TTC549 (cell line): ENCODE results near the gene VEPH1.

Source experiments
- FAIRE-seq: peaks from 2 replicates; lab custom pipeline; 2012; peaks lifted over from hg19 to GRCh38; lab: Jason Lieb, UNC

The VEPH1 gene

DNA sequence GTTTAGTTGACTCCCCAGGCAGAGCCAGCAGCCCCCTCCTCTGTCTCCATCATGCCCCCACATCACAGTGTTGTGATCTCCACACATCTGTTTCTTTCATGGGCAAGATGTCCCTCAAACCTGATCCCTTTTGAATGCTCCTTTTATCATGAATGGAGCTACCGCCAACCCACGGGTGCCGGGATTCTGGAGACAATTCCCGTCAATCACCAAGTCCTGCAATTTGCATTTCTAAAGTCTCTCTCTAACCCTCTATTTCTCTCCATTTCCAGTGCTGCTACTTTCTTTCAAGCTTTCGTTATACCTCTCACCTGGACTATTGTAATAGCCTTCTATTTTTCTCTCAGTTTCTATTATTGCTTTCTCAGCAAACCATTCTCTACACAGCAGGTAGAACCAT is 253.6 kb downstream of the VEPH1 start:
- no peak for FAIRE-seq

- no peak for FAIRE-seq
Observed at GRCh38 chr3:157248590-157249422, 254.4 kb downstream of the VEPH1 start.

DNA sequence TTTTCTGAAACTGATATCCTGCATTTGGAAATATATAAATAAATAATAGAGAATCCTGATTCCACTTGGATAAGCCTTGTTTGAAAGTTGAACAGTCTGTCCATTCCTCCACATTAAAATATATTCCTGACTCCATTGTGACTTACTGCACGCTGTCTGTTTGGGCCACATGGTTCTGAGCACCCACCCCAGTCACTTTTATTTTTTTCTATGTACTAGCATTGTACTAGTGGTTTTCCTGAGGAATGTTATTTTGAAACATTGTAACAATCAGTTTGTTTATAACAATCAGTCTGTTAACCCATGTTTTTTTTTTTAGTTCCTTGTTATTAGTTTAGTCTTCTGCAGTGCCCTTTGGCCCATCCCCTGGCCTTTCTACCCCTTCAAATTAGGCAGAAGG is 255.8 kb downstream of the VEPH1 start:
- FAIRE-seq = no peak

DNA sequence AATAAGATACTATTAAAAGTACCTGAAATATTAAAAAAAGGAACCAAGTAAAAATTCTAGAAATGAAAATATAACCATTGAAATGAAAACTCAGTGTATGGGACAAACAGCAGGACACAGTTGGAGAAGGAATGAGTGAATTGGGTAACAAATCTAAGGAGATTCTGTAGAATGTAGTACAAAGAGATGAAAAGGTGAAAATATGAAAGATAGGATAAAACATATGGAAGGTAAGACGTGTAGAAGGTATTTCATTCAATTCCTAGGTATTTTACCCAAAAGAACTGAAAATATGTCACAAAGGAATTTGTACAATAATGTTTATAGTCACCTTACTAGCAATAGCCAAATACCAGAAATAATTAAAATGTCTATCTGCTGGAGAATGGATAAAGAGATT is 260.4 kb downstream of the VEPH1 start:
- no peak for FAIRE-seq

DNA sequence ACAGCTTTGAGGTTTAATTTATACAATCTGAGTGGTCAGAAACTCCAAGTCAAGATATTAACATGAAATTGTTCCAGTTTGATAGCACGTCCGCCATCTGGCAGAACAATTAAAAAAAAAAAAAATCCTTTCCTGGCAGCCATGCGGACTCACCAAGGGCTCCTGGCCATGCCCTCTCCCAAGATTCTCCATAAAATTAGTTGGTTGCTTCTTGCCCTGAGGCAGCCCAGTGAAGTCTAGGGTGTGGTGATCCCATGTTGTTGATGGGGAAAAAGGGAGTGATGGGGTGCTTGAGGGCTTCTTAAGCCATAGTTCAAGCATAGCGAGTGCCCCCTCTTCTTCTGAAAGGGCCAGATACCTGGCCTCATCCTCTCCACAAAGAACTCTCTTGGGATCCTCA is 261.6 kb downstream of the VEPH1 start:
- no peak for FAIRE-seq

DNA sequence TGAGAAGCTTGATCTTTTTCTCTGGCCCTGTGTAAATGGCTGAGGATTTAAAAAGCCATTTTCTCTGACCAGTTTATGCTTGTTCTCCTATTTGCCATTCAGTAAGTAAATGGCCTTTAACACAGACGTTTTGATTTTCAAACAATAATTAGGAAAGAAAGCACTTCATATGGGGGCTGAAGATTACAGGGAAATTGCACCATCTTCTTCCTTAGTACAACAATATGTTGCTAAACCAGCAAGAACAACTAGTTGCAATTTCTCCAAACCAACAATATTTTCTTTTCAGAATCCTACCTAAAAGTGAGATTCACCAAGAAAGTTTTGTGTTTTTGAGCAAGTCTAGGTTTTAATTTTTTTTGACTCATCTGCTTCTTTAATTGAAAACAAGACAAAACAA is 262.8 kb downstream of the VEPH1 start:
- FAIRE-seq = no peak

- no peak for FAIRE-seq
Observed at GRCh38 chr3:157239082-157239704, 264.0 kb downstream of the VEPH1 start.

GRCh38 chr3:157238457-157238856 is 264.8 kb downstream of the VEPH1 start:
- no peak for FAIRE-seq

- no peak for FAIRE-seq
Observed at GRCh38 chr3:157237886-157238285, 265.3 kb downstream of the VEPH1 start.

DNA sequence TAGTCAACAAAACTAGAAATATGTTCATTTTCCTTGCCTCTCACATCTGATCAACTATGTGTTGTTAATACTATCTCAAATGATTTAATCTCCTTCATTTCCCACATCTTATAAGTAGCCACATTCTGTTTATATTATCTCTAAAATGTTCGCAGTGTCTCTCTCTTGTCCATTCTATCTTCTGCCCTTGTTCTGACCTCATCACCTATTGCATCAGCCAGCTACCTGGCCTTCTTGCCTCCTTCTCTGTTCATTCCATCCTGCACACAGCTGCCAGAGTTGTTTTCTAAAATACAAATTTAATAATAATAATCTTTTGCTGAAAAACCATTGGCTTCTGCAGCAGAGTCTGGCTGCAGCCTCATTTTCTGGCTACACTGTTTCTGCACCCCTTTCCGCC is 267.9 kb downstream of the VEPH1 start:
- FAIRE-seq = no peak

- FAIRE-seq = no peak
Observed at GRCh38 chr3:157233923-157234322, 269.3 kb downstream of the VEPH1 start.

- FAIRE-seq = no peak
Observed at GRCh38 chr3:157232141-157232540, 271.1 kb downstream of the VEPH1 start.

GRCh38 chr3:157231071-157231470 is 272.1 kb downstream of the VEPH1 start:
- FAIRE-seq = no peak

- FAIRE-seq = no peak
Observed at GRCh38 chr3:157226173-157226847, 276.9 kb downstream of the VEPH1 start.

GRCh38 chr3:157225001-157225400 is 278.2 kb downstream of the VEPH1 start:
- FAIRE-seq = no peak

GRCh38 chr3:157220883-157221282 is 282.3 kb downstream of the VEPH1 start:
- no peak for FAIRE-seq

DNA sequence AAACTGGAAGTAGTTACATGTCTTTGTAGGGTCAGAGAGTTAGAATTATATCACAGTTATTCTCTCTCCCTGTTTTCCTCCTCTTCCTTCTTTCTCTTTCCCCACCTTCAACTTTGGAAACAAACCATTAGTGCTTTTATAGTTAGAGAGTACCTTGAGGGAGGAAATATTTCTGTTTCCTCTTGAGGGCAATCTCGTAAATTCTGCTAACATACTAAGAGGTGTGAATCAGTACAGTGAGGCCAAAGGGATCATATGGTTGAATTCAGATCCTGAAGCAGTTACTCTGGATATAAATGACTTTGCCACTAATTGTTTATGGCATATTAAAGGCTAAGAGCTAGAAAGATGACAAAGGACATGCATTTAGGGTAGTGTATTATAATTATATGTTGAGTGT is 283.0 kb downstream of the VEPH1 start:
- no peak for FAIRE-seq

DNA sequence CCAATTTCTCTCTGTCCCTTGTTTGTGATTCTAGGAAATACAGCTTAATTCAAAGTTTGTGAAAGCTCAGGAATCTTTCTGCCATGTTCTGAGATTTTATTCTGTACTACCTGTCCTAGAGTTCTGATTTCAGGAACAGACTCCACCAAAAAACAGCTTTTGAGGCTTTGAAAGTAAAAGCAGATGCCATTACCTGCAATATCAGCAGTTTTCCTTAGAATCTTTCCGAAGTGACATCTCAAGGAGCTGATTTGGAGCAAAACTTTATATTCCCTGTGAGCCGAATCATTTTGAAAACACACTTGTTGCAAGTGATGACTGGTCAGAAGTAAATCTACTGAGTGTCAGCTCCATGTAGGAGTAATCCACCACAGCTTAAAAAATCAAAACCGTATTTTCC is 284.0 kb downstream of the VEPH1 start:
- no peak for FAIRE-seq
